ENCODE data around the gene PCSK6. TPM values are rescaled to one million over a fixed set of nuclear protein-coding genes. Genes with fewer than 3 reads are reported as not detected.

PCSK6 gene
- total and polyA plus RNA-seq, 2 experiments from 2014 or later, result 4.8 to 6.4 TPM

DNA sequence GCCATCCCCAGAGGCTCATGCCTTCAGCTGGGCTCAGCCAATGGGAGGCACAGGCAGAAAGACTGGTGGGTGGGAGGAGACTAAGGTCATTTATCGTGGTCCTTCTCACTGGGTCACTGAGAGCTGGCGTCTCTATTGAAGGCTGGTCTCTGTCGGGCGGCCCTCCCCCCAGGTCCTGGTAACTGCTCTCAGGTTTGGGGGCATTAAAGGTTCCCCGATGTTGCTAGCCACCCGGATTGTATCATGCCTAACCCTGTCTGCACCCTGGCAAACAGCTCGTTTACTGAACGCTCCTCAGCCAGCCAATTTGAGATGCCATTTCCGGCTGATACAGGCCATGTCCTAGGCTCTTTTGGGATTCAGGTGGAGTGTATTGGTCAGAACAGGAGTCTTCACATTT lies 222.7 kb downstream of the PCSK6 start:
- H3K4me3 ChIP-seq, result no peak overlapping the region
- H3K36me3 ChIP-seq, result no peaks in the 10 kb centered on the region
- H3K27ac ChIP-seq, result peak overlapping the region; percentile 21
- H3K27me3 ChIP-seq, result no peaks in the 10 kb centered on the region
- H3K9me3 ChIP-seq (ENCODE audit: low read depth), result no peaks in the 10 kb centered on the region
- TF ChIP-seq, protein P1, sequence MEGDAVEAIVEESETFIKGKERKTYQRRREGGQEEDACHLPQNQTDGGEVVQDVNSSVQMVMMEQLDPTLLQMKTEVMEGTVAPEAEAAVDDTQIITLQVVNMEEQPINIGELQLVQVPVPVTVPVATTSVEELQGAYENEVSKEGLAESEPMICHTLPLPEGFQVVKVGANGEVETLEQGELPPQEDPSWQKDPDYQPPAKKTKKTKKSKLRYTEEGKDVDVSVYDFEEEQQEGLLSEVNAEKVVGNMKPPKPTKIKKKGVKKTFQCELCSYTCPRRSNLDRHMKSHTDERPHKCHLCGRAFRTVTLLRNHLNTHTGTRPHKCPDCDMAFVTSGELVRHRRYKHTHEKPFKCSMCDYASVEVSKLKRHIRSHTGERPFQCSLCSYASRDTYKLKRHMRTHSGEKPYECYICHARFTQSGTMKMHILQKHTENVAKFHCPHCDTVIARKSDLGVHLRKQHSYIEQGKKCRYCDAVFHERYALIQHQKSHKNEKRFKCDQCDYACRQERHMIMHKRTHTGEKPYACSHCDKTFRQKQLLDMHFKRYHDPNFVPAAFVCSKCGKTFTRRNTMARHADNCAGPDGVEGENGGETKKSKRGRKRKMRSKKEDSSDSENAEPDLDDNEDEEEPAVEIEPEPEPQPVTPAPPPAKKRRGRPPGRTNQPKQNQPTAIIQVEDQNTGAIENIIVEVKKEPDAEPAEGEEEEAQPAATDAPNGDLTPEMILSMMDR (IDR thresholded peaks at IDR 0.05; ENCODE audit: low read depth, low read length), result no peak
- peaks cover 19% of the 10 kb centered on the region for H3K4me1 ChIP-seq (ENCODE audit: low read depth)
- DNase-seq (ENCODE audit: low read depth in 1 of 2, low spot score in 1 of 2), result no peak

DNA sequence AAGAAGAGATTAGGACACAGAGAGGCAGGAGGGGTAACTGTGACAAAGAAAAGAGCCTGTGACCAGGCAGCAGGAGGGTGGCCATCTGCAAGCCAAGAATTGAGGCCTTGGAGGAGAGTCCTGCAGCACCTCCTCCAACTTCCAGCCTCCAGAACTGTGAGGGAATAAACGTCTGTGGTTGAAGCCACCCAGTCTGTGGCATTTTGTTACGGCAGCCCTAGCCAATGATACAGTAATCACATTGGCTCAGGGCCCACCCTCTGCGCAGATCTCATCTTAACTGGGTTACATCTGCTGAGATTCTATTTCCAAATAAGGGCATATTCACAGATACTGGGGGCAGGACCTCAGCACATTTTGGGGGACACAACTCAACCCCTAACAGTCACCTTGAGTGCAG lies 223.5 kb downstream of the PCSK6 start:
- TF ChIP-seq, protein P1 (IDR thresholded peaks at IDR 0.05; ENCODE audit: low read depth, low read length), result no peak
- peak in 1 of 2 donors; percentile 61 for DNase-seq (ENCODE audit: low read depth in 1 of 2, low spot score in 1 of 2)
- no peaks in the 10 kb centered on the region for H3K36me3 ChIP-seq
- H3K4me1 ChIP-seq (ENCODE audit: low read depth), result peaks cover 11% of the 10 kb centered on the region
- no peak overlapping the region for H3K27ac ChIP-seq
- no peaks in the 10 kb centered on the region for H3K9me3 ChIP-seq (ENCODE audit: low read depth)
- no peaks in the 10 kb centered on the region for H3K27me3 ChIP-seq
- H3K4me3 ChIP-seq, result no peak overlapping the region

DNA sequence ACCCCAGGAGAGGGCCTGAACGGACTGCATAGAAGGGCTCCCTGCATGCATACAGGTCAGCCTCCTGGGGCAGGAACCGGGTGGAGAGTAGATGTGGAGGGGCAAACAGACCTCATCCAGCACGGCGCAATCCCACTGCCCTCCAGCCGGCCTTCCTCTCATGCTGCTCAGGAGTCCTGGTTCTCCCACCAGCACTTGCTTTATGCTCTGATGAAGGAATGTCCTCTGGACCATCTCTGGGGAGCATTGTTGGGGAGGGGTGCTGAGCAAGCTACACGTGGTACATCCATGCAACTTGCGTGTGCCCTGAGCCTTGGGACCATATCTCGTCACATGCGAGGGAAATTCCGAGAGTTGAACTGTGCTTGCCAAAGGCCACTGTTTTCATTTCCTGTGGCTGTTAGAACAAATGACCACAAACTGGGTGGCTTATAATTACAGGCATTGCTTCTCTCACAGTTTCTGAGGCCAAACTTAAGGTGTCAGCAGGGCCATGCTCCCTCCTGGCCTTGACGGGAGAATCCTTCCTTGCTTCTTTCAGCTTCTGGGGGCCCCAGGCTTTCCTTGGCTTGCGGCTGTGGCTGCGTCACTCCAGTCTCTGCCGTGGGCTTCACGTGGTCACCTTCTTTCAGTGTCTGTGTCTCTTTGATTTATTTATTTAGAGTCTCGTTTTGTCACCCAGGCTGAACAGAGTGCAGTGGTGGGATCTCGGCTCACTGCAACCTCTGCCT lies 224.4 kb downstream of the PCSK6 start:
- Histone ChIP-seq H3K27ac (no peak overlapping the region), H3K4me1 (ENCODE audit: low read depth) (peaks cover 2% of the 10 kb centered on the region), H3K4me3 (no peak overlapping the region), H3K9me3 (ENCODE audit: low read depth) (no peaks in the 10 kb centered on the region), H3K36me3 (no peaks in the 10 kb centered on the region), H3K27me3 (no peaks in the 10 kb centered on the region)
- TF ChIP-seq, protein P1 (IDR thresholded peaks at IDR 0.05; ENCODE audit: low read depth, low read length), result no peak
- peak in 1 of 2 donors; percentile 30 for DNase-seq (ENCODE audit: low read depth in 1 of 2, low spot score in 1 of 2)

DNA sequence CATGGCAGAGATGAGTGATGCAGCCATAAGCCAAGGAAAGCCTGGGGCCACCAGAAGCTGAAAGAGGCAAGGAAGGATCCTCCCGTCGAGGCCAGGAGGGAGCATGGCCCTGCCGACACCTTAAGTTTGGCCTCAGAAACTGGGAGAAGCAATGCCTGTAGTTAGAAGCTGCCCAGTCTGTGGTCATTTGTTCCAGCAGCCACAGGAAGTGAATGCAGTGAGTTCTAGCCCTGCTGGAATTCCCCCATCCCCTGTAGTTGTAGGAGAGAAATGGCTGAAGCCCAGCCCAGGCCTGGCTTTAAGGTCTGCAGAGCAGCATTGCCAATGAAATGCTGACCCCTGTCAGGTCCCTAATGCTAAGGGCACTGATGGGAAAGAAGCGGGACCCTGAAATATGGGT lies 225.5 kb downstream of the PCSK6 start:
- Histone ChIP-seq H3K27me3 (no peaks in the 10 kb centered on the region), H3K9me3 (ENCODE audit: low read depth) (no peaks in the 10 kb centered on the region), H3K36me3 (no peaks in the 10 kb centered on the region), H3K27ac (no peak overlapping the region), H3K4me3 (no peak overlapping the region), H3K4me1 (ENCODE audit: low read depth) (no peaks in the 10 kb centered on the region)
- DNase-seq (ENCODE audit: low read depth in 1 of 2, low spot score in 1 of 2), result peak in 1 of 2 donors; percentile 55
- TF ChIP-seq, protein P1 (IDR thresholded peaks at IDR 0.05; ENCODE audit: low read depth, low read length), result no peak

DNA sequence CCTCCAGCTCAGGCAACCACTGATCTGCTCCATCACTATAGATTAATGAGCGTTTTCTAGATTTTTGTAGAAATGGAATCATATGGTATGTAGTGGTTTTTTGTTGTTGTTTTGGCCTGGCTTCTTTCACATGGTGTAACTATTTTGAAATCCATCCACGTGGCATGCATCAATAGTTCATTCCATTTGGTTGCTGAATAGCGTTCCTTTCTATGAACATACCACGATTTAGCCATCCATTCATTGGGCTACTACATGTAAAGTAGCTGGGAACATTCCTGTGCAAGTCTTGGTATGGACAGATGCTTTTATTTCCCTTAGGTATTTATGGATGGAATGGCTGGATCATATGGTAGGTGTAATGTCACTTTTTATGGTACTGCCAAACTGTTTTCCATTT lies 227.0 kb downstream of the PCSK6 start:
- no peaks in the 10 kb centered on the region for H3K36me3 ChIP-seq
- no peaks in the 10 kb centered on the region for H3K4me1 ChIP-seq (ENCODE audit: low read depth)
- H3K4me3 ChIP-seq, result no peak overlapping the region
- no peaks in the 10 kb centered on the region for H3K27me3 ChIP-seq
- no peaks in the 10 kb centered on the region for H3K9me3 ChIP-seq (ENCODE audit: low read depth)
- TF ChIP-seq, protein P1 (IDR thresholded peaks at IDR 0.05; ENCODE audit: low read depth, low read length), result no peak
- no peak overlapping the region for H3K27ac ChIP-seq
- no peak for DNase-seq (ENCODE audit: low read depth in 1 of 2, low spot score in 1 of 2)

Data from cardiac muscle cell (in vitro differentiated cells and primary cell).